ENCODE data around the gene MEIS1.

GRCh38 chr2:66572391-66572790 is 137.5 kb downstream of the MEIS1 start:
- TF ChIP-seq CTCF (IDR thresholded peaks at IDR 0.05) (no peak), POLR2A (IDR thresholded peaks at IDR 0.05) (no peak)

All from lower leg skin (tissue), 3 donors.